ENCODE measurements around the gene SNX13.

SNX13 gene

GRCh38 chr7:17928055-17928454 is 12.2 kb downstream of the SNX13 start:
- TF ChIP-seq SPI1 (IDR thresholded peaks at IDR 0.05; ENCODE audit: borderline replicate concordance, low read depth), result peak; percentile 29; the same call in 1 of the 2 replicates
- no peak for TF ChIP-seq REST (IDR thresholded peaks at IDR 0.05; ENCODE audit: insufficient replicate concordance, low read depth)
- Histone ChIP-seq H3K27me3 (ENCODE audit: insufficient read depth, poor library complexity, severe bottlenecking) (no peaks in the 10 kb centered on the region), H3K27ac (replicated peaks) (no peak overlapping the region), H3K4me3 (replicated peaks; ENCODE audit: insufficient read depth, low read length) (no peak overlapping the region)
- no peak for DNase-seq (ENCODE audit: low read depth in 1 of 2, low spot score in 1 of 2)

GRCh38 chr7:17921857-17922416 is 18.4 kb downstream of the SNX13 start:
- TF ChIP-seq, protein P1, sequence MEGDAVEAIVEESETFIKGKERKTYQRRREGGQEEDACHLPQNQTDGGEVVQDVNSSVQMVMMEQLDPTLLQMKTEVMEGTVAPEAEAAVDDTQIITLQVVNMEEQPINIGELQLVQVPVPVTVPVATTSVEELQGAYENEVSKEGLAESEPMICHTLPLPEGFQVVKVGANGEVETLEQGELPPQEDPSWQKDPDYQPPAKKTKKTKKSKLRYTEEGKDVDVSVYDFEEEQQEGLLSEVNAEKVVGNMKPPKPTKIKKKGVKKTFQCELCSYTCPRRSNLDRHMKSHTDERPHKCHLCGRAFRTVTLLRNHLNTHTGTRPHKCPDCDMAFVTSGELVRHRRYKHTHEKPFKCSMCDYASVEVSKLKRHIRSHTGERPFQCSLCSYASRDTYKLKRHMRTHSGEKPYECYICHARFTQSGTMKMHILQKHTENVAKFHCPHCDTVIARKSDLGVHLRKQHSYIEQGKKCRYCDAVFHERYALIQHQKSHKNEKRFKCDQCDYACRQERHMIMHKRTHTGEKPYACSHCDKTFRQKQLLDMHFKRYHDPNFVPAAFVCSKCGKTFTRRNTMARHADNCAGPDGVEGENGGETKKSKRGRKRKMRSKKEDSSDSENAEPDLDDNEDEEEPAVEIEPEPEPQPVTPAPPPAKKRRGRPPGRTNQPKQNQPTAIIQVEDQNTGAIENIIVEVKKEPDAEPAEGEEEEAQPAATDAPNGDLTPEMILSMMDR (IDR thresholded peaks at IDR 0.05; ENCODE audit: insufficient read depth, low read length), result no peak
- TF ChIP-seq POLR2AphosphoS5 (IDR thresholded peaks at IDR 0.05; ENCODE audit: low read depth), result no peak
- TF ChIP-seq REST (IDR thresholded peaks at IDR 0.05; ENCODE audit: insufficient replicate concordance, low read depth), result no peak
- TF ChIP-seq SPI1 (IDR thresholded peaks at IDR 0.05; ENCODE audit: borderline replicate concordance, low read depth), result no peak
- TF ChIP-seq GABPA (IDR thresholded peaks at IDR 0.05; ENCODE audit: low read depth), result no peak
- Histone ChIP-seq H3K27ac (replicated peaks) (no peak overlapping the region), H3K27me3 (ENCODE audit: insufficient read depth, poor library complexity, severe bottlenecking) (no peaks in the 10 kb centered on the region), H3K4me3 (replicated peaks; ENCODE audit: insufficient read depth, low read length) (no peak overlapping the region)
- DNase-seq (ENCODE audit: low read depth in 1 of 2, low spot score in 1 of 2), result no peak

GRCh38 chr7:17917842-17918241 is 22.5 kb downstream of the SNX13 start:
- H3K4me3 ChIP-seq (replicated peaks; ENCODE audit: insufficient read depth, low read length), result no peak overlapping the region
- no peaks in the 10 kb centered on the region for H3K27me3 ChIP-seq (ENCODE audit: insufficient read depth, poor library complexity, severe bottlenecking)
- no peak for DNase-seq (ENCODE audit: low read depth in 1 of 2, low spot score in 1 of 2)
- no peak overlapping the region for H3K27ac ChIP-seq (replicated peaks)
- TF ChIP-seq GABPA (IDR thresholded peaks at IDR 0.05; ENCODE audit: low read depth) (no peak), POLR2AphosphoS5 (IDR thresholded peaks at IDR 0.05; ENCODE audit: low read depth) (no peak), SPI1 (IDR thresholded peaks at IDR 0.05; ENCODE audit: borderline replicate concordance, low read depth) (no peak), REST (IDR thresholded peaks at IDR 0.05; ENCODE audit: insufficient replicate concordance, low read depth) (no peak)
- TF ChIP-seq, protein P1 (IDR thresholded peaks at IDR 0.05; ENCODE audit: insufficient read depth, low read length), result no peak

All from HL-60 (cell line).